ENCODE data around the gene ATP6V0E1.

- TF ChIP-seq, protein P1, sequence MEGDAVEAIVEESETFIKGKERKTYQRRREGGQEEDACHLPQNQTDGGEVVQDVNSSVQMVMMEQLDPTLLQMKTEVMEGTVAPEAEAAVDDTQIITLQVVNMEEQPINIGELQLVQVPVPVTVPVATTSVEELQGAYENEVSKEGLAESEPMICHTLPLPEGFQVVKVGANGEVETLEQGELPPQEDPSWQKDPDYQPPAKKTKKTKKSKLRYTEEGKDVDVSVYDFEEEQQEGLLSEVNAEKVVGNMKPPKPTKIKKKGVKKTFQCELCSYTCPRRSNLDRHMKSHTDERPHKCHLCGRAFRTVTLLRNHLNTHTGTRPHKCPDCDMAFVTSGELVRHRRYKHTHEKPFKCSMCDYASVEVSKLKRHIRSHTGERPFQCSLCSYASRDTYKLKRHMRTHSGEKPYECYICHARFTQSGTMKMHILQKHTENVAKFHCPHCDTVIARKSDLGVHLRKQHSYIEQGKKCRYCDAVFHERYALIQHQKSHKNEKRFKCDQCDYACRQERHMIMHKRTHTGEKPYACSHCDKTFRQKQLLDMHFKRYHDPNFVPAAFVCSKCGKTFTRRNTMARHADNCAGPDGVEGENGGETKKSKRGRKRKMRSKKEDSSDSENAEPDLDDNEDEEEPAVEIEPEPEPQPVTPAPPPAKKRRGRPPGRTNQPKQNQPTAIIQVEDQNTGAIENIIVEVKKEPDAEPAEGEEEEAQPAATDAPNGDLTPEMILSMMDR (IDR thresholded peaks at IDR 0.05), result no peak
- TF ChIP-seq POLR2A (IDR thresholded peaks at IDR 0.05), result no peak
These were observed 78.6 kb downstream of the ATP6V0E1 start for GRCh38 chr5:173062141-173062540.

Data from testis (tissue), 2 donors.